HG03442 (cell line): ENCODE measurements around the gene SDK2.

ENCODE experiments used
- ATAC-seq: cut with Tn5 transposase; IDR thresholded peaks from one replicate; pipeline ENCODE4 v1.9.1; 2021; ENCODE audit warnings: mild to moderate bottlenecking, moderate library complexity; ENCODE audit not compliant: unreplicated experiment

Gene SDK2

DNA sequence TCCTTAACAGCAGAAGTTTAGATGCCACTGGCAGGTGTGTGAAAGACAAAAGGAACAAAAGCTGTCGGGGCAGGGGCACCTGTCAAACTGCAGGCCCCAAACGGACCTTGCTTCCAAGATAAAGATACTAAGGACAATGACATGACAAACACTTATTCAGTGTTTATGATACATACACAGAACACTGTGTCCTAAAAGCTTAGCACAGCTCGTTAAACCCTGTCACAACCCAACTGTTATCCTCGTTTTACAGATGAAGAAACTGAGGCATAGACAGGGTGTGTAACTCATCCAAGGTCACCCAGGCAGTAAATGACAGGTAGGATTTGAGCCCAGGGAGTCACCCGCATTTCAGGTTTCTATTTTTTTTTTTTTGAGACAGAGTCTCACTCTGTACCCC lies 9.6 kb downstream of the SDK2 start:
- ATAC-seq = no peak

DNA sequence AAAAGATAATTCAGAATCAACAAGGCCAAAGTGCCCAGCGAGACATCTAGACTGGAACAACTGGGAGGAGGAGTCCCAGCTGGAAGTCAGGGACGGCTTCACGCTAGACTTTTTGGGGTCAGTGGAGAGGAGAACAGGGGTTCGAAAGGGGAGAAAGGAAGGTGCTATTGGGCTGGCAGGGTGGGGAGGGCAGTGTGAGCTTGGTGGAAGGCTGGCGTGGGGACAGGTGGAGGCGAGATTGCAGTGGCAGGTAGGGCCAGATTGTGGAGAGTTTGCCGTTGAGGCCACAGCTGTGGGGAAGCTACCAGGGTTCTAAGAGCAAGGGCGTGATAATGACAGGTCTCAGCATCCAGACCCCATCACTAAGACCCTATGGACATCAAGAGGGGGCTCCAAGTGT lies 10.5 kb downstream of the SDK2 start:
- no peak for ATAC-seq

DNA sequence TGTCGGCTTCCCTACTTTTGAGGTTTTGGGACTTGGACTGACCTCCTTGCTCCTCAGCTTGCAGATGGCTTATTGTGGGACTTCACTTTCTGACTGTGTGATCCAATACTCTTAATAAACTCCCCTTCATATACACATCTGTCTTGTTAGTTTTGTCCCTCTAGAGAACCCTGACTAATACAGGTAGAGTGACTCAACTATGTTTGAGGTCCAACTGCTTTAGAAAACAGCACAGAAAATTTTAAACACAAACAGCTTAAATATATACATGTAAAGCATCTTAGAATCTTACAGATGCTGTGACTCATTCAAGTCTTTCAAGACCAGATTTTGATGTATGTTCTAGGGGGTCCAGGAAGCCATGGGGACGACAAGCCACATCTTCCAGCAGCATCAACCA lies 11.7 kb downstream of the SDK2 start:
- no peak for ATAC-seq

DNA sequence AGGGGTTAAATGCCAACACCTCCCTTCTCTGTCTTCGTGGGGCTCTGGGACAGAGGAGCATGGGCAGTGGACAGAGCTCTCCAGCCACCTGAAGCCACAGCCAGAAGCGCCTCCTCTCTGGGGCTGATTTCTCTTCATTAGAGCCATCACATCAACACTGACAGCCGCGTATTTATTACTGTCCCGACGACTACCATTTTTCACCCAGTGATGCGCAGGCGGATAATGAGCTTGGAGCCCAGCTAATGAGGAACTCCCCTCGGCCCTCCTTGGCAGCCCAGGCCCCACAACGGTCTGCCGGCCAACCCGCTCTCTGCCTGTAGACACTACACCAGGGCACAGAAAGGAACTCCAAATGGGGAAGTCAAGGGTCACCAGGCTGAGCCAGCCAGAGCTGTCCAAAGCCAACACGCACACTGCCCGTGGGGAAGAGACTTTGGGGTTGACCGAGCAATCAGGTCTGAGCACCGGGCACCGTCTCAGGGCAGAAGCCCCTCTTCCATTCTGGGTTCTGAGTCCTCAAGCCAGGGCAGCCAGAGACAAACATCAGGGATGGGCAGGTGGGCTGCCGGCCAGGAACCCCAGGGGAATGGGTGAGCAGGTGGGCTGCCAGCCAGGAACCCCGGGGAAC lies 13.2 kb downstream of the SDK2 start:
- no peak for ATAC-seq

GRCh38 chr17:73630531-73630930 lies 13.7 kb downstream of the SDK2 start:
- ATAC-seq = no peak

- no peak for ATAC-seq
Observed at GRCh38 chr17:73628642-73629552, 15.3 kb downstream of the SDK2 start.

DNA sequence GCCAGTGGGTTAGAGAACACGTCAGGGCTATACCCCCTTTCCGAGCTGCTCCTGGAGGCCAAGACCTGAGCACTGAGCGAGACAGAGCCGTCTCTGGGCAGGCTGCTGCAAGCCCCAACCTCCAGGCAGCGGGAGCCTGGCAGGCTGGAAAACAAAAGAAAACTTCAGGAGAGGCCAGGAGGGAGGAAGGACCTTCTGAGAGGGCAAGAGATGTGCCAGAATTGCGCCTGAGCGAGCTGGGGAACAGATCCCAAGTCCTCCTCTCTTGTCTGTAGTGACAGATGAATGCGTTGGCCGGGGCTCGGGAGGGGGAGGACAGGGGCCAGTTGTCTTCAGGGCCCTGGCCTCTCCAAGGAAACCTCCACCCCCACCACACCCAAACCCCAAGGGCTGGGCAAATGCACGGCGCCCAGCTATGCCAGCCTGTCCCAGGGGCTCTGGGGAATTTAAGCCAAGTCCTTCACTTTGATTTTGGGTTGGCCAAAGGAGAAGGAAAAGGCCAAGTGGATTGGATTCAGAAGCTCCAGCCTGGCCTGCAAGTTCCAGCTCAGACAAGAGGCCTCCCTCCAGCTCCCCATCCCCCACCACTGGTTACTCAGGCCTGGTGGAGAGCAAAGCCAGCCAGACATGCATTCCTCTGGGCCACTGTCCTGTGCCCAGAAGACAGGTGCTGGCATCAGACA lies 18.1 kb downstream of the SDK2 start:
- ATAC-seq = no peak

GRCh38 chr17:73625006-73625405 lies 19.2 kb downstream of the SDK2 start:
- ATAC-seq = no peak

GRCh38 chr17:73624496-73624988 lies 19.7 kb downstream of the SDK2 start:
- ATAC-seq = no peak

- no peak for ATAC-seq
Observed at GRCh38 chr17:73623818-73624217, 20.4 kb downstream of the SDK2 start.

DNA sequence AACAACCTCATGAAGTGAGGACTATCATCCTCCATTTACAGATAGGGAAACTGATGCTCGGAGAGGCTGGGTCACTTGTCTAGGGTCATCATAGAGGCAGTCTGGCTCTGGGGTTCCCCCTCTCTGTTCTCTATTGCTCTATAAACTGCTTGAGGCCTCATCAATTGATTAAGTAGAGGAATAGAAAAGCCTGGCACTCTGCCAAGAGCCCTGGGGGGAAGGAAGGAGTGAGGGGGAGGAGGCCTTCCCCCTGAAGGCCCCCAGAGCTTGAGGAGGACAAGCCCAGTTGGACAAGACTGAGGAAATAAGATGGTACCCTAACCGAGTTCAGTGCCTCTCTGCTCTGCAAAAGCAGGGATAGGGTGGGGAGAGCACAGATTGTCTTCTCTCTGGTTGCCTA lies 21.0 kb downstream of the SDK2 start:
- ATAC-seq = no peak

GRCh38 chr17:73622381-73622780 lies 21.9 kb downstream of the SDK2 start:
- no peak for ATAC-seq

DNA sequence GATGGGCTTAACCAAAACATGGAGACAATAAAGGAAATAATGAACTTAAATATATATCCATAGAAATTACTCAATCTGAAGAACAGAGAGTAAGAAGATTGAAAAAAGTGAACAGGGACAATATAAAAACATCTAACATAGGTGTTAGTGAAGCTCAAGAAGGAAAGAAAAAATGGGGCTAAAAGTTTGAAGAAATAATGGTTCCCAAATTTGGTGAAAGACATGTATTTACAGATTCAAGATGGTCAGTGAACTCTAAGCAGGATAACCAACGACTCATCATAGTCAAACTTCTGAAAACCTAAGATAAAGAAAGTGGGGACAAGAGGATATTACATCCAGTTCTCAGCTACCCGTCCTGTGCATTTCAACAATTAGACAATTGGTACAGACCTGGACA lies 22.6 kb downstream of the SDK2 start:
- no peak for ATAC-seq

GRCh38 chr17:73620414-73620813 lies 23.8 kb downstream of the SDK2 start:
- no peak for ATAC-seq

- no peak for ATAC-seq
Observed at GRCh38 chr17:73617501-73617900, 26.7 kb downstream of the SDK2 start.

- no peak for ATAC-seq
Observed at GRCh38 chr17:73616873-73617404, 27.3 kb downstream of the SDK2 start.

GRCh38 chr17:73616120-73616872 lies 27.9 kb downstream of the SDK2 start:
- ATAC-seq = no peak

DNA sequence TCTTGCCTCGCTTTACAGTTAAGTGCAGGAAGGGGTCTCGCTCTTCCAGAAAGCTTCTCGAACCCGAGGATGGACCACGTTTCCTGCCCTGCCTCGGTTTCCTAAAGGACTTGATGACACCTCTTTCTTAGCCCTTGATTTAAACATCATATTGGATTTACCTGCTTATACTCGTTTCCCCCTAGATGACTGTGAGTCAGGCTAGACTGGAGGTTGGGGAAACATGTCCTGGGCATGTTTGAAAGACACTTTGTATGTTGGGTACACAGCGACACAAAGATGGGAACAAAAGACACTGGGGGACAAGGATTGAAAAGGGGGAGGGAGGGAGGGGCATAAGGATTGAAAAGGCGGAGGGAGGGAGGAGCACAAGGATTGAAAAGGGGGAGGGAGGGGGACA lies 30.0 kb downstream of the SDK2 start:
- ATAC-seq = no peak

DNA sequence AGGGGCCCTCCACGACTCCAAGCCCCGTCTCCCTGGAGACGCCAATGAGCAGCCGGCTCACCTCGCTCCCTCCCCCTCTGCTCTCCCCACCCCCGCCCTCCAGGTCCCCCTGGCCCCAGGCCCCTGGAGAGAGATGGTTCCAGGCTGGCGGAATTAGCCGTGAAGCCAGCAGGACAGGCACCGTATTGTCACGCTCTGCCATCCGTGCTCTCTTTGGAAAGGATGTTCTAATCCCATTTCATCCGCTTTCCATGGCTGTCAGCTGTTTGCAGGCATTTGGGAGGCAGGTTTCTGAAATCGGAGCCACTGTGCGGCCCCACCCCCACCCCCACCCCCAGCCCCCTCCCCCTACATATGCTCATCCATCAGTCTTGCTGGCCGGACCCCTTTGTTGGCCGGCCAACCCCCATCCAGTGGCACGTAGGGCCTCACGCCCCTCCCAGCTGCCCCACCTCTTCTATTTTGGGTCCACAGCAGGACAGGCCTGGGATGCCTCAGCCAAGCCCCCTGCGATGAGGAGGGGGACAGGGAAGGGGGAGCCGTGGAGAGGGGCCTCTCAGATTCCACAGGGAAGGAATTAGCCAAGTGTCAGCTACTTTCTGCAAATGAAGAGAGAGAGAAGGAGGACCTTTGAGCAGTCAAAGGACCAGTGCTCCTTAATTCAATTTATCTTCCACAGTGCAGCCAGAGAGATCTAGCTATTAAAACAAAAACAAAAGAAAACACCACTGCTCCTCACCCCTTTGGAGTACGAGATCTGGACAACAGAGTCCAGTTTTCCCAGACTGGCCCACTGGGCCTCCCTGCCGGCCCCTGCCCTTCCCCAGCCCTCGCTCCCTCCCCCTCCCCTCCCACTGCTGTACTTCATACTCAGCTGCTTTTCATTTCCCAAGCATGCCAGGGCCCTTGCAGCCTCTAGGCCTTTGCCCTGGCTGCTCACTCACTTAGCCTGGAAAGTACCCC lies 30.7 kb downstream of the SDK2 start:
- ATAC-seq = no peak
